ENCODE measurements around the gene DNAH6. TPM values are rescaled to one million over a fixed set of nuclear protein-coding genes. Genes with fewer than 3 reads are reported as not detected.

The DNAH6 gene
- total and polyA plus RNA-seq, 9 of the 15 experiments (the other 6 are each of a cell fraction or from before 2014, with no cell fraction given), result 0.01 to 0.04 (median 0.01) TPM; not detected in 5

GRCh38 chr2:84647267-84647666 is 131.0 kb downstream of the DNAH6 start (continued):
- TF ChIP-seq NR2F6 (CRISPR knock-in tag; IDR thresholded peaks at IDR 0.05), result no peak
- TF ChIP-seq EZH2 (IDR thresholded peaks at IDR 0.05; ENCODE audit: borderline replicate concordance, low read depth, low read length), result no peak
- no peak for TF ChIP-seq HMGN3 (IDR thresholded peaks at IDR 0.05; ENCODE audit: borderline replicate concordance, extremely low read depth, insufficient read length, low read depth, low read length)
- no peak for TF ChIP-seq ZNF445 (CRISPR knock-in tag; IDR thresholded peaks at IDR 0.05; ENCODE audit: low read depth)
- TF ChIP-seq ZNF780A (CRISPR knock-in tag; IDR thresholded peaks at IDR 0.05), result no peak

DNA sequence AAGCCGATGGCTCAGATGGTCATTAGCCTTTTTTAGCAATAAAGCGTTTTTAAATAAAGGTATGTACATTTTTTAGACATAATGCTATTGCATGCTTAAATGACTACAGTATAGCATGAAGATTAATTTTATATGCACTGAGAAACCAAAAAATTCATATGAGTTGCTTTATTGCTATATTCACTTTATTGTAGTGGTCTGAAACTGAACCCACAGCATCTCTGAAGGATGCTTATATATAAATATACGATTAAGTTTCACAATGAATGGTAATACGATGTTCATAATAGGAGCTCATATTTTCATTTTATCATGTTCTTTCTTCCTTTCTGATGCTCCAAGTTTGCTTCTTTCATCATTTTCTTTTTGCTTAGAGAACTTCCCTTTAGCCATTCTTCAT is 132.8 kb downstream of the DNAH6 start:
- Histone ChIP-seq H3K36me3 (ENCODE audit: control insufficient read depth, insufficient read depth, low read length) (no peaks in the 10 kb centered on the region), H4K20me1 (replicated peaks; ENCODE audit: control insufficient read depth, insufficient read depth, low read length) (no peaks in the 10 kb centered on the region), H3K9ac (ENCODE audit: insufficient read depth in 1 of 2, low read depth in 2 of 2, low read length in 2 of 2) (no peak overlapping the region), H3K27me3 (ENCODE audit: control insufficient read depth in 2 of 2, insufficient read depth in 2 of 2, low read length in 2 of 2) (no peaks in the 10 kb centered on the region), H3K27ac (ENCODE audit: extremely low read depth, low read depth, low read length) (no peak overlapping the region), H3K9me3 (replicated peaks; ENCODE audit: control insufficient read depth, insufficient read depth, low read depth, low read length) (no peaks in the 10 kb centered on the region), H3K9me1 (ENCODE audit: control insufficient read depth, insufficient read depth, low read length) (no peaks in the 10 kb centered on the region), H3K79me2 (ENCODE audit: control insufficient read depth, insufficient read depth, low read length) (no peaks in the 10 kb centered on the region), H3K4me1 (replicated peaks in 1 of 2; ENCODE audit: control insufficient read depth in 2 of 2, insufficient read depth in 2 of 2, low read length in 2 of 2) (no peaks in the 10 kb centered on the region), H3K4me2 (ENCODE audit: insufficient read depth, low read length) (no peak overlapping the region), H3K4me3 (no peak overlapping the region), H2AFZ (ENCODE audit: low read depth, low read length) (no peak overlapping the region)
- DNase-seq (ENCODE audit: extremely low read depth in 1 of 4, low spot score in 3 of 4) (no peak), ATAC-seq (no peak), FAIRE-seq (no peak)
- WGBS (ENCODE audit: insufficient coverage, low coverage, missing lambda C conversion rate), result 0% methylated on average over 4 of the region's 4 CpGs
- in situ Hi-C loops (cut with MboI), result no loop called here
- ChIA-PET CTCF (ENCODE audit: low intra/inter-chr PET ratio) (no interaction called here), POLR2A (no interaction called here)
- intact Hi-C loops (cut with micrococcal nuclease), result no loop called here
- TF ChIP-seq NKRF (IDR thresholded peaks at IDR 0.05; ENCODE audit: borderline replicate concordance), result no peak
- no peak for TF ChIP-seq ZFX (CRISPR knock-in tag; IDR thresholded peaks at IDR 0.05)
- TF ChIP-seq TEAD2 (tag; IDR thresholded peaks at IDR 0.05), result no peak
- no peak for TF ChIP-seq SMARCA5 (IDR thresholded peaks at IDR 0.05)
- no TSS peak for BruUV-seq (replicated peaks)
